ENCODE data around the gene L2HGDH.

The L2HGDH gene

DNA sequence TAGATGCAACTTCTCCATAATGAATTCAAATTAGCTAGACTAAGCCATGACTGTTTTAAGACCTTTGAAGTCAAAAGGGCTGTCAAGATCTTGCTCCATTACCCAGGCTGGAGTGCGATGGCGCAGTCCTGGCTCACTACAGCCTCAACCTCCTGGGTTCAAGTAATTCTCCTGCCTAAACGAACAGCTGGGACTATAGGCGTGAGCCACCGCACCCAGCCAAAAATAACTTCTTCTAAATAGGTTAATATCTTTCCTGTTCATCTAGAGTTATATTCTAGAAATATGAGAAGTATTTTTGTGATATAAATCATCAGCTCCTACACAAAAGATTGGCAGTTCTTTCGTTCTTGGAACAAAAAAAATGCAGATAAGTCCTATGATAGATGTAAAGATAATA is 41.1 kb downstream of the L2HGDH start:
- no peak for DNase-seq

DNA sequence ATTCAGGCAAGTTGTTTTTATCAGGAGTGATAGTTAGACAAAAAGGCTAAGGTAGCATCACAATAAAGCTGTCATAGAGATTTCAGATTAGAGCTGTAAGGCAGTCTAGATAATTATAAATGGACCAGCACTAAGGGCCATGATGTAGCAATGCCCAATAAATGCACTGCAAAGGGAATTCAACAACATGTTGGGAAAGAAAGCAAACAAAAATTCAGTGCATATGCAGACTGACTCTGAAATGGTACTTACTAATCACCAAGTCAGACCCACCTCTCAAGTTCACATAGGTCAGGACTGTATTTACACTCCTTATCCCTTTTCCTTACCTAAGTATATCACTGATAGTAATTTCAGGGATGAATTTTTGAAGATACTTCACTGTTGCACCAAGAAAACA is 47.0 kb downstream of the L2HGDH start:
- DNase-seq, result no peak

DNA sequence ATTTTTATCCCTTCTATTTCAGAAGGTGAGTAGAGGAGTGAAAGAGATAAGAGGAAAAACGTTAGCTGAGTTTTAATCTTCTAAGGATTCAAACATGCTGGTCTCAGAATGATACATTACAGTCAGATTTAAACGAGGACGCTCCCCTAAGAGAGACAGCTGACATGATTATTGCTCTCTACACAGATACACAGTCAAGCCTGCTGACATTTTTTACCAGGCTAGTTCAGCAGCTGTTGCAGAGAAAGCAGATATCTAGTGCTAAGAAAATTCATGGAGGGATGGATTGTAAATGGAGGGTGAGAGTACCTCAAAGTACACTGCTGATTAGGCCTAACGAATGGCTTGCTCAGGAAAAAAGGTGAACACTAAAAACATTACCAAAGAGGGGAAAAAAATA is 48.7 kb downstream of the L2HGDH start:
- no peak for DNase-seq

DNA sequence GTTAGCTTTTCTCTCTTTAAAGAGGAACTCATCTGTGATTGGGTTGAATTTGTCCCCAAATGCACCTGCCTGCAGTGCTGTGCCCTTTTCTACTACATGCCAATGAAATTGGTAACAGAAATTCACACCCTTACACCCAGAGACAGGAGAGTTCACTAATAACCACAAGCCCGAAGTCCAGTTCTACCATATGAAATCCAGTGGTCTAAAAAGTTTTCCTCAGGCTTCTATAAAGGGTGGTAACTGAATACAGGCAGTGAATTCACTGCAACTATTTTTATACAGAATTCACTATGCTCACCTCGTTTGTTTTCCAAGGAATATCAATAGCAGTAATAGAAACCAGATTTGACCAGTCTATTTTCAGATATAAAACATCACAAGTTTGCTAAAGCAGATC is 49.2 kb downstream of the L2HGDH start:
- DNase-seq, result no peak

DNA sequence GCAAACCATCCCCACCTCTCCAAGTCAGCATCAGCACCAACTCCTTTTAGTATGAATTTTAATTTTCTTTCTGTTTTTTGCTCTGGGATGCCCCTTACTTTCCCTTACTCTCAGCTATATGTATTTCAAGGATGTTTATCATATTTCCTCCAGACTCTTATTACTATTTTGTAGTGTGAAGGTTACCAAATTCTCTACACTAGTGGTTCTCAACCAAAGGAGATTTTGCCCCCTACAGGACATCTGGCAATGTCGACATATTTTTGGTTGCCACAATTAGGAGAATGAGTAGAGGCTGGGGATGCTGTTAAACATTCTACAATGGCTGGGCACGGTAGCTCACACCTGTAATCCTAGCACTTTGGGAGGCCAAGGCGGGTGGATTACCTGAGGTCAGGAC is 51.5 kb downstream of the L2HGDH start:
- DNase-seq, result peak; percentile 1

DNA sequence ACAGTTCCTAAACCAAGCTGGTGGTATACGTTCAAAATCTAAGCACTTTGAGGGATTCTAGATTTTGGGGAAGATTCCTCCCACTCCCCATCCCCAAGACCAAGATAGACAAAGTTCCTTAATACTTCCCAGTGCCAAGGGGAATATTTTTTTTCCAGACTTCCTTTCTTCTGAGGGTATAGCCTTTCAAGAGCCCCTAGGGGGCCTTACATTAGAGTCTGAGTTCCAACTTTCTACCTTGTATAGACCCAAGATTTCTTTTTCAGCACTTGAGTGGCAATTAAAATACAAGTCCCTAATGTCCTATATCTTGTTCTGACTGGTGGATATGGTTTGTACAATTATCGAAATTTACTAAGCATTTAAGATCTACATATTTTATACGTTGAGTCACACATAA is 52.0 kb downstream of the L2HGDH start:
- no peak for DNase-seq

DNA sequence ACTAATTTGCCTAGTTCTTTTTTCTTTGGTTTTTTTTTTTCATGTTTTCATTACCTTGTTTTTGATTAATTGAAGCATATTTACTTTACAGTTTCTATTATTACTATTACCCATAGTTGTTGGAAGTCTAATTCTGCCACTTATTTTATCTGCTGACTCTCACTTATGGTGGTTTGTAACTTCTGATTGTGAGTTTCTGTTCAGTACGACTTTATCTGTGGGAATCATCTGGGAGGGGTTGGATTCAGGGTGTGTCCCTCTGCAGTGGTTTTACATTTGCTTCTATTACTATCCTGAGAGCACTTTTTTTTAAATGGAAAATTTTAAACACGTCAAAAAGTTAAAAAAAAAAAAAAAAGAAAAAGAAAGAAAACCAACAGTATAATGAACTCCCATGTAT is 54.3 kb downstream of the L2HGDH start:
- no peak for DNase-seq

DNA sequence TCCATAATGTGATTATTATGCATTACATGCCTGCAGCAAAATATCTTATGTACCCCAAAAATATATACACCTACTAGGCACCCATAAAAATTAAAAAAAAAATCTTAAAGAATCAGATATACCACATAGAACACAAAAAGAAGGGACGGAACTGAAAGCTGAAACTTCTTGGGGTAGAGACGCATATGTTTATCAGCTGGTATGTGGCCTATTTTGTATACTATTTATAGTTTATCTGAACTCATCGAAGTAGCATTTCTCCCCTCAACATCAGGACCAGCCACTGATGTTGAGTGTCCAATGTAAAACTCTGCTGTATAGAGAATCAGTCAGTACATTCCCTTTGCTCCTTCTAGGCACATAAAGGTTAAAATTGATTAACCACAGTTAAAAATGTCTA is 57.8 kb downstream of the L2HGDH start:
- no peak for DNase-seq

DNA sequence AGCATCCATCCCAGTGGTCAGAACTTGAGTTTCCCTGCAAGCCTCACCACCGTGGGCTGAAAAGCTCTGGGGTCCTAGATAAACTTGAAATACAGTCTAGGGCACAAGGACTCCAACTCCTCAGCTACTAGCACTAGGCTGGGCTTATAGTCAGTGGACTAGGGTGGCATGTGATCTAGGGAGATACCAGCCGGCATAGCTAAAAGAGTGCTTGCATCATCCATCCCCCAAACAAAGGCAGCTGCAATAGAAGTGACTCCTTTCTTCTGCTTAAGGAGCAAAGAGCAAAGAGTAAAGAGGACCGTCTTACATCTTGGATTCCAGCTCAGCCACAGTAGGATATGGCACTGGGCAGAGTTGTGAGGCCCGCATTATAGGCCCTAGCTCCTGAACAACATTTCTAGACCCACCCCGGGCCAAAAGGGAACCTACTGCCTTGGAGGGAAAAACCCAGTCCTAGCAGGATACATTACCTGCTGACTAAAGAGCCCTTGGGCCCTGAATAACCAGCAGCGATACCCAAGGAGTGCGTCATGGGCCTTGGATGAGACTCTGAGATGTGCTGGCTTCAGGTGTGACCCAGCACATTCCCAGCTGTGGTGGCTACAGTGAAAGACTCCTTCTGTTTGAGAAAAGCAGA is 62.8 kb downstream of the L2HGDH start:
- DNase-seq, result no peak

DNA sequence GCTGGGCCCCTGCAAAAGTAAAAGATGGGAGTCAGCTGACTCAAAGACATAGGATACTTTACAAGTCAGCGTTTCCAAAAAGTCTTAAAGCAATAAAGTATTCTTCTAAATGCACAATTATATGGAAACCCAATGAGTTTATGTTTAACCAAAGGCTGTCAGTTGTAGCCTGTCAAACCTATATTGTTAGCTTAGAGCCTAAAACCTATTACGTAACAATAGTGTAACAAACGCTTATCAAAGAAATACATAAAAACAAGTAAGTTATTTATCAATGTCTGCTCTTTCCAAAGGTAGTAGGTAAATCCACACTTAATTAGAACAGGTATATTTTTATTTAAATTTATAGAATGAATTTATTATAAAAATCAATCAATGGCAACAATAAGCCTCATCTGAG is 64.8 kb downstream of the L2HGDH start:
- DNase-seq, result no peak

DNA sequence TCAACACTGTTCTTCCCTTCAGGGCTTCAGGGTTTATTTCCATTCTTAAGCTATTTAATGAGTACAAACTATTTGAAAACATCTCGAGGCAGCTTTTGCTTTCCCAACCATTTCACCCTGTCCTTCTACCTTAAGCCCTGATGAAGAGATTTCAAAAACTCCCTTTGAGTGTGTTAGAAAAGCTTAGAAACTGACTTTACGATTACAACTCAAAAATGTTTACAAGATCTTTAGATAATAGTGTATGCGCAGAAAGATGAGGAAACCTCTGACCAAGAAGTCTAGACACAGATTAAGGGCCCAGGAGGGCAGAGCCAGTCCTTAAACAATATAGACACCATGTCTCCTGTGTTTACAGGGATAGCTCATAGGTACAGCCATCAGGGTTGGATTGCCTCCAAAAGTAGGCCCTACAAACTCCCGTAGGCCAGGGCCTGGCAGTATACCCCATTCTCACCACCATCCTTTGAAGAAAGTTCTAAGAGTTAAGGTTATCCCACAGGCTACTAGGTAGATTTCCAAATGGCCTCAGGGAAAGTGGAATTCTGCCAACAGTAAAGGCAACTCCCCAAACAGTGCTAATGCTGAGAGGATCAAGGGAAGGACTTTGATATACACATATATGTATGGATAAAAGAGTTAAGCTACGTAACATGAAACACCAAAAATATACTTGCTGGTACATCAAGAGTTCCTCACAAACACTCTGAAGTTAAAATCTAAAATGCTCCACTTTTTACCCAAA is 69.3 kb downstream of the L2HGDH start:
- DNase-seq, result no peak

DNA sequence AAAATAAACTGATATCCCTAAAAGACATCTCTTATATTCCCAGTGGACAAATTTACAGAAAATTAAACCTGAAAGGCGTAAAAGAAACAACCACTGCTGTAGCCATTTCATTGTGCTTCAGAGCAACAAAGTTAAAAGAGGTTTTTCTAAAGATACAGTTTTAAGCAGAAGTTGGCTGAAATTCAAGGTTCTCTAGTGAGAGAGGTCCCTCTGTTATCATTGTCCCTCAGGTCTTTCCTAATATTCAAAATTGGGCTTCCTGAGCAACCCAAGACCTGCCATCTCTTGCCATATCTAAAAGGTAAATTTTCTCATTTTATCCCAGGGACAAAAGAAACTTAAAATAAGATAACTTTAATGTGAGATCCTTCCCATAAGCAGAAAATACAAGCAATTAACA is 69.9 kb downstream of the L2HGDH start:
- DNase-seq, result no peak

DNA sequence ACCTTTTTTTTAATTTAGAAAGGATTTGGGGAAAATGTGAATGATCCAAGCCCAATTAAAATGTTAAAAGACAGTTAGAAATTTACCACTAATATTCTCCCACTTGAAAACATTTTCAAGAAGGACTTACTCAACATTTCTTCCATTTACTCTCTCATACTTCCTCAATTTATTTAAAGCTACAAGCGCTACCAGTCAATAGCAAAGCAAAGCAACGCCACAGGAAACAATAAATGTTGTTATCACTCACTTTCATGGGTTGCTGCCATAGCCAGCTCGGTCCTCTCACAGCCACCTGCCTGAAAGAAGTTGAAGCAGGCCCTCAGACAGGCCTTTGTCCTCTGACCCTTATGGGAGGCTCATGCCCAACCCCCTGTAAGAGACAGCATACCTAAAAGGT is 74.6 kb downstream of the L2HGDH start:
- peak; percentile 23 for DNase-seq

DNA sequence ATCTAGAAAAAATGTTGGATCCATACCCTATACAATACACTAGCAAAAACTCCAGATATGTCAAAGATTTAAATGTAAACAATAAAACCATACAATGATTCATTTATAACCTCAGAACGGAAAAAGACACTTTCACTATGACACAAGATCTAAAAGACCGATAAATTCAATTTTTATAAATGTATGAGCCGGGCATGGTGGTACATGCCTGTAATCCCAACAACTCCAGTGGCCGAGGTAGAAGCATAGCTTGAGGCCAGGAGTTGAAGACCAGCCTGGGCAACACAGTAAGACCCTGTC is 78.1 kb downstream of the L2HGDH start:
- DNase-seq, result no peak

DNA sequence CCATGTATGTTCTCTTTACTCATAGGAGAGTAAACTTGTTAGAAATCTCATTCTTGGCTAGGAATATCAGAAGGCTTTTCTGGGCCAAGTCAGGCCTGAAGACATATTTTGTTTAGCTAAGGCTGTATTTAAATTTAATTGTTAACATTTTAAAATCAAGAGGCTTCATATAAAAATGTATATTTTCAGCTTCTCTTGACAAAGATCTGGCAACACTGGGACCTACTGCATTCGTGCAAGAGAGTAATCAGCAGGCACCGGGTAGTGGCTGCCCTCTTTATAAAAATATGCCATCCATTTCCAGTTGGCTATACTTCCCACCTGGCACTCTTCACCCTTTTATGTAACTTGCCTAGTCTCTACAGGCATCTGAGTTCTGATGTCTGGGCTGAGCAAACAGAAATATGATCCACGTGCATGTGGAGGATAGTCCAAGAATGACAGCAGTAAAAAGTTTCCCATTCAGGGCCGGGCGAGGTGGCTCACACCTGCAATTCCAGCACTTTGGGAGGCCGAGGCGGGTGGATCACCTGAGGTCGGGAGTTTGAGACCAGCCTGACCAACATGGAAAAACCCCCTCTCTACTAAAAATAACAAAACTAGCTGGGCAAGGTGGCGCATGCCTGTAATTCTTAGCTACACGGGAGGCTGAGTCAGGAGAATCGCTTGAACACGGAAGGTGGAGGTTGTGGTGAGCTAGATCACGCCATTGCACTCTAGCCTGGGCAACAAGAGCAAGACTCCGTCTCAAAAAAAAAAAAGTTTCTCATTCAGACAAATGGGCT is 78.7 kb downstream of the L2HGDH start:
- DNase-seq, result no peak

DNA sequence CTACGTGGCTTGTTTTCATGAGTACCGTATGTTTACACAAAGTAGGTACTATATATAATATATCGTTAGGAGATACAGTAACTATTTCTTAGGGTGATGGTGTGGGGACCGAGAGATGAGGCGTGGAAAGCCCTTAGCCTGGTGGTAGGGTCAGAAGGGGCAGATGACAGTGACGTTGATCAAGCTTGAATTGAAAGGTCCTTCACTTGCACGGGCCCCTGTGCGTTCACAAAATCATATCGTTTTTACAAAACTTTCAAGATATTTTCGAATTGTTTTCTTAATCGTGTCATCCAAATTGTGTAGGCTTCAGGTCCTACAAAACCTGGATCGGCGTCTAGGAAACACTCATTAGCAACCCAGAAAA is 79.8 kb downstream of the L2HGDH start:
- no peak for DNase-seq

DNA sequence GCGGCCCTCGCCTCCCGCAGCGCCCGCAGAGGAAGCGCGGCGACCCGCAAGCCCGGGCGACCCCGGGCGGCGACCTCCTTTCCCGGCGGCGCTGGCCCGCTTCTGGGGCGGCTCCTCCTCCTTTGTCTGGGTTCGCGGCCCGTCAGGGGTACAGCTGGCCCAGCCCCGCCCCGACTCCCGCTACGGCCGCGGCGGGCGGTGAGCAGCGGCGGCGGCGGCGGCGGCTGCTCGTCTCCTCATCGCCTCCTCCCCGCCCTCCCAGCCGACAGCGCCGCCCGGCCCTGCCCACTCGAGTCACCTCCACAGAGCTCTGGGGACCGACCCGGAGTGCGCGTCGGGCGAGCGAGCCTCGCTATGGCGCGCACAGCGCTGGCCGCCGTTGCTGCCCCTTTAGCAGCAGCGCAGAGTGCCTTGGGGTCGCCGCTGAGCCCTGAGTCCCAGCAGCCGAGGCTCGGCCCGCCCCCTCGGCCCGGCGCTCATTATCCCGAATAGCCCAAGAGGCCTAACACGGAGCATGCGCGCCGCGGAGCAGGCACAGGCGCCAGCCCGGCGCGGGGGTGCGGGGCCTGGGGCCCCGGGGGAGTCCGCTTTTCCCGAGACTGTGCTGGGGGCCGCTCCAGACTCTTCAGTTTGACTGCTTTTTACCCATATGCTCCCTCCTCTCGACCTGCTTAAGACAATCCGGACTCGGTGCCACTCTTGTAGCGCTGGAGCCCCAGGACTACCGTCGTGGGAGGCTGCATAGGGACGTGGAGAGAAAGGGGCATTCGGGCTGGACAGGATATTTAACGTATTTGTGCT is 80.4 kb downstream of the L2HGDH start, which contains the start of gene SOS2:
TSS of gene SOS2 (minus strand) at position 104 of the 801 bp plus-strand sequence. CDS start 295 bp downstream, outside the sequence.
- peak; percentile 87 for DNase-seq

DNA sequence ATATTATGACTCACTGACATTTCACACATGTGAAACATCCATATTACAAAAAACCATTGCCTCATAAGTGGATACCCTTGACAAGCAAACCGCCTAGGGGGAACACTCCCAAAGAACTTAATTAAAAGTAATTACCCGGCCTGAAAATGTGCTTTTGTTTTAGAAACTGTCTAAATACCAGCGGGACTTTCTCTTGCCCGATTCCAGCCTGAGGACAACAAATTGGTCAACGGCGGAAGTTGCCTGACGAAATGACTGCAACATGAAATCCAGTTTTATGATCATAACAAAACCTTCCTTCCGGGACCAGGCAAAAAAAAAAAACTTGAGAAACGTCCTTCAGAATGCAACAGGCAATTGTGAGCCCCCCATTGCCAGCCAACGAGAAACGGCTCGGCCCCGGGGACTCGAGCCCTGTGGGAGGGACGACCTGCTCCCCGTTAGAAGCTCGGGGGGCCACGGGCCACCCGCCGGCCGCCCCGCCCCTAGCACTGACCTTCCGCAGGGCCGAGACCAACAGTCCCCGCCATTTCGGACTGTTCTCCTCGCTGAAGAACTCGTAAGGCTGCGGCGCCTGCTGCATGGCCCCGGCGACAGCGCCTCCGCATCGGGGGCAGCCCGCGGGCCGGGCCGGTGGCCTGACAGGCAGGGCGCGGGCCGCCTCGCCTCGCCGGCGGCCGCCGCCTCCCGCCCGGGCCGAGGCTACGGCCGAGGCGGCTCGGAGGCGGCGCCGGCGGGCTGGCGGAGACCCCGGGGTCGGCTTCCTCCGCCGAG is 81.1 kb downstream of the L2HGDH start:
- peak; percentile 22 for DNase-seq

DNA sequence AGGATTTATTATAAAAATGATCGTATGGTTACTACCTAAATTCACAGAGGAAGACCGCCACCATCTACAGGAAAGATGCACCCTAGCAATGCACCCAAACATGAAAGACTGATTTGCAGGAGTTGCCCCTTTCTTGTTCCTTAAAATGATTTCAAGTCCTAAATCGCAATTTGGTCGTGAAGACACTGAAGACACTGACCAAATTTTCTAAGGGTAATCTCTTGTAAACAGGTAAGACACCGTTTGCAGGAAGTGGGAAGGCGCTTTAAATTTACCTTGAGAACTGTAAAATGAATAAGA is 81.7 kb downstream of the L2HGDH start:
- no peak for DNase-seq

DNA sequence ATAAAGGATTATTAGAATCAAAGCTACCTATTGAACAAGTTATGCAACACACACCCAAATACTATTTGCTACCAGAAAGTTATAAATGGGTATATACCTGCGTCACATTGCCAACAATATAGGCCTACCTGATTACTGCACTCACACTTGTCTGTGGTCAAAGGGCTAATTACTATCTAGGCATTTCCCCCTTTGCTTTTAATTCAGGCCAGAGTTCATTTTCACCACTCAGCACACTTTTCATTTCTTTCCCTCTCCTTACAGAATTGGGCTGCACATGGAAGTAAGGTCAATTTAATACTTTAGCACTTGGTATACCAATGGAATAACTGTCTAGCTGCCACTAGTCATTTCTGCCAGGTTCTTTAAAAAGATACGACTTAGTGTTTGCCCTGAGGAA is 82.3 kb downstream of the L2HGDH start:
- no peak for DNase-seq

DNA sequence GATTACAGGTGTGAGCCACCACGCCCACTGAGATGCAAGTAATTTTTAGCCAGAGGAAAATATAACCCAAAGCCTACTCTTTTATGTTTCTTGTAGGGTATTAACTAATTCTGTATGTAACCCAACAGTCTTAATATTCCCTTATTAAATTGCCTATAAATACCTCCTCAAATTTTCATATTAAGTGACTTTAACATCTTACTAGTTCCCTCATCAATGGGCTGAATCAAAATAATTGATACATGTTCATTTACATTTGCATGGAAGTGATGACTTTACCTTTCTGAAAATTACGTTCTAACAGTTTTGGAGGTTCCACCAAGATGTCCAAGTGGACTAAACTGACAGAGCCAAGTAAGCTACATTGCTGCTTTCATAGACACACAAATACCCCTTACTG is 83.7 kb downstream of the L2HGDH start:
- no peak for DNase-seq

DNA sequence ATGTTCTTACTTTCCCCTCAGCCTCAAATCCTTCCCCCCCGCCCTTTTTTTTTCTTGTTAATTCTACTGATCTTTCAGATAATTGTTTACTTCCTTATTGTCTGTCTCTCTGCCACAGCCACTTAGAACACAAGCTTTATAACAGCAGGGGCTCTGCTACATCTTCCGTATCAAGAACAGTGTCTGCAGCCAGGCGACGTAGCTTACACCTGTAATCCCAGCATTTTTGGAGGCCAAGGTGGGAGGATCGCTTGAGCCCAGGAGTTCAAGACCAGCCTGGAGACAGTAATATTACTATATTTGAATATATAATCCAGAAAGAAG is 86.1 kb downstream of the L2HGDH start:
- no peak for DNase-seq

All from GDM1 (cell line).